RPMI8226 (cell line): ENCODE measurements around the gene FAM162A.
"Not testable (repeated sequence)": the region's sequence is repeated elsewhere in the genome, so short reads cannot be mapped to it uniquely, and the experiment has no call there.

ENCODE experiments used
- DNase-seq: peaks from one replicate; pipeline ENCODE4 v3.0.0-alpha.2; 2015

Gene FAM162A, protein sequence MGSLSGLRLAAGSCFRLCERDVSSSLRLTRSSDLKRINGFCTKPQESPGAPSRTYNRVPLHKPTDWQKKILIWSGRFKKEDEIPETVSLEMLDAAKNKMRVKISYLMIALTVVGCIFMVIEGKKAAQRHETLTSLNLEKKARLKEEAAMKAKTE

GRCh38 chr3:122383771-122384697, at the start of gene FAM162A:
Gene FAM162A (plus strand): TSS chr3:122384182. CDS start chr3:122384266, 84 bp downstream.
- peak; percentile 97 for DNase-seq

GRCh38 chr3:122342803-122343202, 41.2 kb upstream of the FAM162A start:
- DNase-seq = no peak

GRCh38 chr3:122343654-122344053, 40.3 kb upstream of the FAM162A start:
- no peak for DNase-seq

DNA sequence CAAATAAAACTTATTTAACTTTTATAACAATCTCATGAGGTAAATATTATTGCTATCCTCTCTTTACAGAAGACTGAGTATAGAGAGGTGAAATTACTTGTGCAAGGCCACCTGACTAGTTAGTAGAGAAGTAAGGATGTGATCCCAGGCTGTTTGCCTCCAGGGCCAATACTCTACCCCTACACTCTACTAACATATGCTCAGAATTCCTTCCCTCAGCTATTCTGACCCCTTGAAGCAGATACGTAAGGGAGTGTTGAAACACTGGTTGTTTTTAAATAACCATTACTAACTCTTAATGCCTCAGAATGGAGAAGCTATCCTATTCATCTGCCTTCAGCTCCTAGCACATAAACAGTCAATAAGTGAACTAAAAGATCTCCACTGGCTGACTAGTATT, 34.8 kb upstream of the FAM162A start:
- no peak for DNase-seq

- DNase-seq = no peak
These were observed 33.1 kb upstream of the FAM162A start for GRCh38 chr3:122350814-122351418.

DNA sequence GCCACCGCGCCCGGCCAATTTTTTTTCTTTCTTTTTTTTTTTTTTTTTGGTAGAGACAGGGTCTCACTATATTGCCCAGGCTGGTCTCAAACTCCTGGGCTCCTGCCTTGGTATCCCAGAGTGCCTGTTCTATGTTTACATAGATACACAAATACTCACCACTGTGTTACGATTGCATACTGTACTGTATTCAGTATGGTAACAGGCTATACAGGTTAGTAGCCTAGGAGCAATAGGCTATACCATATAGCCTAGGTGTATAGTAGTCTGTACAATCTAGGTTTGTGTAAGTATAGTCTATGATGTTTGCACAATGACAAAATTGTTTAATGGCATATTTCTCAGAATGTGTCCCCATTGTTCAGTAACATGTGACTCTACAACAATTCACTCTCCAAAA, 32.4 kb upstream of the FAM162A start:
- no peak for DNase-seq

DNA sequence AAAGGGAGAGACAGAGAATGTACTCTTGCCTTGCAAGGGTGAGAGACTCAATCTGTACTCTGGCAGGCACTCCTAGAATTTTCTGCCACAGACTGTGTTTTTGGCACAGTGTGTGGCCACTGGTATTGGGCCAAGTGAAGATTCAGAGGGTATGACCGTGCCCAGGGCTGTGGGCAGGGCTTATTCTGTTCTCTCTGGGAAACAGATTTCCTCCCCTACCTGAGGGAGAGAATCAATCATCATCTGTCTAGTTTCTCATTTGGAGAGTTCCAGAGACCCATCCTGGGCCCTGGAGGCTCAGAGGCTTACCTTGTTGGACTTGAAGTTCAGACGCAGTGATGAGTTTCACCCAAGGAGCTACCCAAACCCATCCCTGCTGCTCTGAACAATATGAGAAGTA, 30.8 kb upstream of the FAM162A start:
- peak; percentile 20 for DNase-seq

- DNase-seq = no peak
These were observed 30.0 kb upstream of the FAM162A start for GRCh38 chr3:122353893-122354401.

GRCh38 chr3:122355612-122356011, 28.4 kb upstream of the FAM162A start:
- DNase-seq = no peak

DNA sequence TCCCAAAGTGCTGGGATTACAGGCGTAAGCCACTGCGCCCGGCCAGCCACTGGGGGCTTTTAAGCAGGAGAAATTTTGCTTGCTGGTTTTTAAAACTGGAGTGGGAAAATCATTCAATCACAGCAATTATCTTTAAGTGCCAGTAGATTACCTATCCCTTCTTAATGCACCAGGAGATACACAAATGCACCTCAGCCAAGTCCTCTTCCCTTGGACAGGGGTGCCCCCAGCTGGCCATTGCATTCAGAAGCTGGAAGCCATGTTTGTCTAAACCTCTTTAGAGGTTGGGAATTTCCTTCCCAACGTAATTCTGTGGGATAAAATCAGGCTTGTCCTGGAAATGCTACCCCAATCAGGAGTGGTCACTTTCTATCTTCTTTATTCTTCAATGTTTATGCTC, 27.6 kb upstream of the FAM162A start:
- DNase-seq = peak; percentile 14

DNA sequence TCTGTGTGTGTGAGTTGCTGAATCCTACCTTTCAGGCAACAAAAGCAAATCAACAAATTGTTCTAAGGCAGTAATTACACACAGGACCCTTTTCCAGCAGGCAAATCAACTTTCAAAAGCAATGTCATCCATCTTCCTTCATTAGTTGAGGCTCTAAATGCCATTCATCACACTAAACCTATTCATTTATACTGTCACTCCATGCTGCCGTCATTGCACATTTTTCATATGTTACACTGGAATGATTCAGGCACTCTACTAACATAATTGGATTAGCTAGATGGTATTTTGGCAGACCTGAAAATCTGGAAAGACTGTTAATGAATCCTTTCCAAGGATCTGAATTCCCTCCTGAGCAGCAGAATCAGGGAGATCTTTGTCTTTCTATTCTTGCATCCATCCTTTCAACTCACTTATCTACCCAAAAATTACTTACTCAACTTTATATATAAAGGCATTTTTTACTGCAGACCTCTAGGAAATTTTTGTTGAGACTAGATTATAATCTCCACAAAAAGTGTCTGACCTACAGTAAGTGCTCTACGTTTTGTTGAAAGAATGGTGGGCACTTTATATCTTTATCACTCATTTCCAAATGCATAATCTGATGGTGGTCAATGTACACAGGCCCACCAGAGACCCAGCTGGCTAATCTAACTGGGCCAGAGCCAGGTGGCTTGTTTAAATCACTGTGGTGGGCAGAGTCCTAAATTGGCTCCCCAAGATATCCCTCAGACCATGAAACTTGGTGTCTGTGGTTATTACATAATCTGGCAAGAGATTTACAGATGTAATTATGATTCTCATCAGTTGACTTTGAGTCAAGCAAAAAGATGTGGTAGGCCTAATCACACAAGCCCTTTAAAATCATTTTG, 25.9 kb upstream of the FAM162A start:
- no peak for DNase-seq

DNA sequence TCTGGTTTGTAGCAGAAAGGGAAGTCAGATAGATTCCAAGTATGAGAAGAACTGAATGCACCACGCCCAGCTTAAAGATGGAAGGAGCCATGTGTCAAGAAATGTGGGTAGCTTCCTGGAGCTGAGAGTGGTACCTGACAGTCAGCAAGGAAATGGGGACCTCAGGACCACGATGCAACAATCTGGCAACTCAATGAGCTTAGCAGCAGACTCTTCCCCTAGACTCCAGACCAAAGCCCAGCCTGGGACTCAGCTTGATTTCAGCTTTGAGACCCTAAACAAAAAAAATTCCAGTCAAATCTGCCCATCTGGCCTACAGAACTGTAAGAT, 25.3 kb upstream of the FAM162A start:
- no peak for DNase-seq

- DNase-seq = no peak
These were observed 22.0 kb upstream of the FAM162A start for GRCh38 chr3:122362026-122362425.

GRCh38 chr3:122364490-122364889, 19.5 kb upstream of the FAM162A start:
- no peak for DNase-seq

- DNase-seq = no peak
These were observed 18.9 kb upstream of the FAM162A start for GRCh38 chr3:122365073-122365472.

GRCh38 chr3:122365582-122366378, 18.2 kb upstream of the FAM162A start:
- DNase-seq = not testable (repeated sequence)

GRCh38 chr3:122366379-122366749, 17.6 kb upstream of the FAM162A start:
- no peak for DNase-seq

DNA sequence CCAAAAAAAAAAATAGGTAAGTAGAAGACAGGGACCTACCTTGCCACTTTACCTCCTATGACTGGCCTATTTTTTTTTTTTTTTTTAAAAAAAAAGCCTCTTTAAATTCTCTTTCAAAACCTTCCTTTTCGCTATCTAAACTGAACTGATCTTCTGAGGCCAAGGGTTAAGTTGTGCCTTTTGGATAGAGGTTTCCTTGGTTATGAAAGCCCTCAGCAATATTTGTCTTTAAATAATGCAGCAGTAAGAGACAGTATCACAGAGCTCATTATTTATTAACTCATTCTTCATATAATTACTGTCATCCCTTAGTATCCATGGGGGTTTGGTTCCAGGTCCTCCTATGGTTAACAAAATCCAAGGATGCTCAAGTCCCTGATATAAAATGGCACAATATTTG, 9.9 kb upstream of the FAM162A start:
- no peak for DNase-seq

GRCh38 chr3:122377975-122378374, 6.0 kb upstream of the FAM162A start:
- no peak for DNase-seq

- peak; percentile 92 for DNase-seq
These were observed 905 bp upstream of the FAM162A start, which contains the start of gene MIX23 for GRCh38 chr3:122382888-122383666. Gene MIX23 (minus strand): TSS chr3:122383231. CDS start chr3:122383224, 7 bp downstream.

- DNase-seq = no peak
These were observed 3.7 kb downstream of the FAM162A start for GRCh38 chr3:122387709-122388108.
